ENCODE data around the gene MBOAT2. TPM values are rescaled to one million over a fixed set of nuclear protein-coding genes. Genes with fewer than 3 reads are reported as not detected.
A peak's percentile ranks its signal among the peaks of the same experiment; 100 is the strongest.
"Not testable (repeated sequence)": the region's sequence is repeated elsewhere in the genome, so short reads cannot be mapped to it uniquely, and the experiment has no call there.

The MBOAT2 gene
- total RNA-seq, 2 donors from 2014 or later = 34.3 to 51.1 TPM

GRCh38 chr2:8907764-8908288, 95.7 kb downstream of the MBOAT2 start:
- H3K9me3 ChIP-seq = no peaks in the 10 kb centered on the region
- intact Hi-C loops (cut with DNase I) = no loop called here
- H3K27ac ChIP-seq = no peak overlapping the region
- no peak for DNase-seq
- H3K9ac ChIP-seq (ENCODE audit: low read depth in 2 of 2, low read length in 2 of 2) = no peak overlapping the region
- H3K36me3 ChIP-seq = no peaks in the 10 kb centered on the region
- no peaks in the 10 kb centered on the region for H3K27me3 ChIP-seq
- H3K4me1 ChIP-seq = no peaks in the 10 kb centered on the region
- H3K4me3 ChIP-seq = no peak overlapping the region
- TF ChIP-seq, protein P1, sequence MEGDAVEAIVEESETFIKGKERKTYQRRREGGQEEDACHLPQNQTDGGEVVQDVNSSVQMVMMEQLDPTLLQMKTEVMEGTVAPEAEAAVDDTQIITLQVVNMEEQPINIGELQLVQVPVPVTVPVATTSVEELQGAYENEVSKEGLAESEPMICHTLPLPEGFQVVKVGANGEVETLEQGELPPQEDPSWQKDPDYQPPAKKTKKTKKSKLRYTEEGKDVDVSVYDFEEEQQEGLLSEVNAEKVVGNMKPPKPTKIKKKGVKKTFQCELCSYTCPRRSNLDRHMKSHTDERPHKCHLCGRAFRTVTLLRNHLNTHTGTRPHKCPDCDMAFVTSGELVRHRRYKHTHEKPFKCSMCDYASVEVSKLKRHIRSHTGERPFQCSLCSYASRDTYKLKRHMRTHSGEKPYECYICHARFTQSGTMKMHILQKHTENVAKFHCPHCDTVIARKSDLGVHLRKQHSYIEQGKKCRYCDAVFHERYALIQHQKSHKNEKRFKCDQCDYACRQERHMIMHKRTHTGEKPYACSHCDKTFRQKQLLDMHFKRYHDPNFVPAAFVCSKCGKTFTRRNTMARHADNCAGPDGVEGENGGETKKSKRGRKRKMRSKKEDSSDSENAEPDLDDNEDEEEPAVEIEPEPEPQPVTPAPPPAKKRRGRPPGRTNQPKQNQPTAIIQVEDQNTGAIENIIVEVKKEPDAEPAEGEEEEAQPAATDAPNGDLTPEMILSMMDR (IDR thresholded peaks at IDR 0.05) = no peak

GRCh38 chr2:8903924-8904323, 99.6 kb downstream of the MBOAT2 start:
- H3K9ac ChIP-seq (ENCODE audit: low read depth in 2 of 2, low read length in 2 of 2); H3K27me3 ChIP-seq; H3K4me1 ChIP-seq; intact Hi-C loops (cut with DNase I); H3K4me3 ChIP-seq; DNase-seq; H3K36me3 ChIP-seq; H3K27ac ChIP-seq; H3K9me3 ChIP-seq: not testable (repeated sequence)

- H3K4me3 ChIP-seq; H3K9ac ChIP-seq (ENCODE audit: low read depth in 2 of 2, low read length in 2 of 2); H3K4me1 ChIP-seq; H3K27ac ChIP-seq; H3K27me3 ChIP-seq; H3K36me3 ChIP-seq; intact Hi-C loops (cut with DNase I); DNase-seq; H3K9me3 ChIP-seq: not testable (repeated sequence)
Observed at GRCh38 chr2:8902757-8903156, 100.7 kb downstream of the MBOAT2 start.

DNA sequence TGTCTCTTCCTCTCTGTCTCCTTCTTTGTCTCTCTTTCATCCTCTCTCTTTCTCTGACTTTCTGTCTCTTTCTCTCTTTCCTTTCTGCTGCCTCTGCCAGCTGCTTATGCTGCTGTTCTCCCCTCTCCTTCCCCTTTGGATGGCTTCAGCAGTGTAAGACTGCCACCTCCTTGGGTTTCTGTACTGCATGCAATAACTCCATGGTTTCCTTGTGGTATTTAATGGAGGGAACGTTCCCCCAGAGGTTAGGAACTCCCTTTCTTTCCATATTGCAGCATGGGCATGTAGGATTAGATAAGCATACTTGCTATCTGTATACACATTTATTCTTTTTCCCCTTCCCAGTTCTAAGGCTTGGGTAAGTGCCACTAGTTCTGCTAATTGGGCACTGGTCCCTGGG, 106.3 kb downstream of the MBOAT2 start:
- H3K9me3 ChIP-seq; DNase-seq; H3K9ac ChIP-seq (ENCODE audit: low read depth in 2 of 2, low read length in 2 of 2); H3K36me3 ChIP-seq; intact Hi-C loops (cut with DNase I); H3K4me3 ChIP-seq; H3K27ac ChIP-seq; H3K4me1 ChIP-seq; H3K27me3 ChIP-seq: not testable (repeated sequence)

DNA sequence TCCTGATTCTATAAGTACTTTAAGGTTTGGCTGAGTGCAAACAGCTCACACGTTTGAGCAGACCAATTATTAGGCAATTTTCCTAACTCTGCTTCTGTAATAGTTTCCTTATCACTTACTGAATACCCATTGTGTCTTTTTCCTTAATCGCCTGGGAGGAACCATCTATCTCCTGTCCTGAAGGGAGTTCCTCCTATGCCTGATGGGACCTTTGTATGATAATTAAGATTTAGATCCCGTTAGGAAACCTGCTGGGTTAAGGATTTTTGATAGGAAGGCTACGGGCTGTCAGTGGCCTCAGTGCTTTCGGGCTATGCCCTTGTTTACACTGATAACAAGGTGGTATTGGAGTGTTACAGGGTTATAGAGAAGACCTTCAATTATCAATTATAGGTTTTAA, 106.8 kb downstream of the MBOAT2 start:
- DNase-seq; intact Hi-C loops (cut with DNase I); H3K36me3 ChIP-seq; H3K9ac ChIP-seq (ENCODE audit: low read depth in 2 of 2, low read length in 2 of 2); H3K4me3 ChIP-seq; H3K9me3 ChIP-seq; H3K27ac ChIP-seq; H3K4me1 ChIP-seq; H3K27me3 ChIP-seq: not testable (repeated sequence)

GRCh38 chr2:8895087-8895912, 108.2 kb downstream of the MBOAT2 start:
- H3K9me3 ChIP-seq; H3K27me3 ChIP-seq; DNase-seq; H3K36me3 ChIP-seq; H3K27ac ChIP-seq; H3K4me3 ChIP-seq; H3K4me1 ChIP-seq; intact Hi-C loops (cut with DNase I); H3K9ac ChIP-seq (ENCODE audit: low read depth in 2 of 2, low read length in 2 of 2): not testable (repeated sequence)

- no peaks in the 10 kb centered on the region for H3K27me3 ChIP-seq
- H3K36me3 ChIP-seq = no peaks in the 10 kb centered on the region
- no peak for DNase-seq
- TF ChIP-seq, protein P1 (IDR thresholded peaks at IDR 0.05) = no peak
- H3K4me1 ChIP-seq = peaks cover 9% of the 10 kb centered on the region
- H3K27ac ChIP-seq = peak overlapping the region; percentile 18
- no peak overlapping the region for H3K4me3 ChIP-seq
- H3K9me3 ChIP-seq = no peaks in the 10 kb centered on the region
- intact Hi-C loops (cut with DNase I) = no loop called here
- H3K9ac ChIP-seq (ENCODE audit: low read depth in 2 of 2, low read length in 2 of 2) = no peak overlapping the region
Observed at GRCh38 chr2:8893978-8894820, 109.3 kb downstream of the MBOAT2 start.

Measured in colonic mucosa (tissue), 4 donors.